Effector CD8-positive, alpha-beta T cell (primary cell): ENCODE data around the gene GUCY2D.
"Not testable (repeated sequence)": the region's sequence is repeated elsewhere in the genome, so short reads cannot be mapped to it uniquely, and the experiment has no call there.

ENCODE experiments used
- DNase-seq: peaks from one replicate; lab custom pipeline; 2025; lab: John Stamatoyannopoulos, UW

Gene GUCY2D

GRCh38 chr17:8016632-8017424 is 14.4 kb downstream of the GUCY2D start:
- DNase-seq = no peak

- DNase-seq = no peak
These were observed 16.0 kb downstream of the GUCY2D start for GRCh38 chr17:8018436-8018835.

DNA sequence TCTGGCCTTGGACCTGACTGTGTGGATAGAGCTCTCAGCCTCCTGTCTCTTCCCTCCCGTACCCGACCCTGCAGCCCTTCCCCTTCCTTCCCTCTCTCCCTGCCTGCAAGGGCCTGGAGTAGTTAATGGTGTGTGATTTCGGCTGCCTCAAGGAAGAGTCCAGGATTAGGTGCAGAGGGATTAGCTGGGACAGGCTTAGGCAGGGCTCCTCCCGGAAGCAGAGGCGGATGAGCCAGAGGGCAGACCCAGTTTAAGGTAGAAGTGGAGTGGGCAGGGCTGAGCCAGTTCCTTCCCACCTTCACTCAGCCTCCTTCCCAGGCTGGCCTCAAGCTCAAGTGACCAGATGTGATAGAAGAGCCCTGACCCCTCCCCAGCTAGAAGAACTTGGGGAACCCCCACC is 16.8 kb downstream of the GUCY2D start:
- DNase-seq = no peak

- no peak for DNase-seq
These were observed 17.5 kb downstream of the GUCY2D start for GRCh38 chr17:8019665-8020650.

DNA sequence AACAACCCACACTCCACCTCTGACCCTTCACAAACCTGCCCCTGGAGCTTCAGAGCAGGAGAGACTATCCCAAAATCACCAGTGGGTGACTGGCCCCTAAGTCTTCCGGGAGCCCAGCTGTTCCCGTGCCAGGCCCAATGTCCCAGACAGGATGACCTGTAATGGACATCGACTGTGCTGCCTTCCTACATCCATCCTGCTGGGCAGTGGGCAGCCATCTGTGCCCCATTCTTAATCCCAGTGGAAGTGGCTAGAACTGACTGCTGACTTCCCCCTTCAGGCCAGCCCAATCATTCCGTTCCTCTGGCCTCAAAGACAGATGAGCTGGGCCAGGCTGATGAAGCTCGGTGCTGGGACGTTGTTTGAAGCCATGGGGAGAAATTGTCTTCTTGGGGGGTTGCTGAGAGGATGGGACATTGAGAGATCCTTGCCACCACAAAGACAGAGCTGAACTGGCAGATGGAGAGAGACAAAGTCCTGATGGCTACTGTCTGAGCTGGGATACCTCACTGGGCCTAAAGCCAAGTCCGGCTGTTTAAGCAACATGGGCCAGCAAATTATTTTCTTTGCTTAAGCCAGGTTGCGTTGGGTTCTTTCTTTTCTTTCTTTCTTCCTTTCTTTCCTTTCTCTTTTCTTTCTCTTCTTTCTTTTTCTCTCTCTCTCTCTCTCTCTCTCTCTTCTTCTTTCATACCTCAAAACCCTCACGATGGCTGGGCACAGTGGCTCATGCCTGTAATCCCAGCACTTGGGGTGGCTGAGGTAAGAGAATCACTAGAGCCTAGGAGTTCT is 18.6 kb downstream of the GUCY2D start:
- no peak for DNase-seq

- no peak for DNase-seq
These were observed 19.3 kb downstream of the GUCY2D start for GRCh38 chr17:8021565-8022359.

- no peak for DNase-seq
These were observed 20.1 kb downstream of the GUCY2D start for GRCh38 chr17:8022360-8023003.

DNA sequence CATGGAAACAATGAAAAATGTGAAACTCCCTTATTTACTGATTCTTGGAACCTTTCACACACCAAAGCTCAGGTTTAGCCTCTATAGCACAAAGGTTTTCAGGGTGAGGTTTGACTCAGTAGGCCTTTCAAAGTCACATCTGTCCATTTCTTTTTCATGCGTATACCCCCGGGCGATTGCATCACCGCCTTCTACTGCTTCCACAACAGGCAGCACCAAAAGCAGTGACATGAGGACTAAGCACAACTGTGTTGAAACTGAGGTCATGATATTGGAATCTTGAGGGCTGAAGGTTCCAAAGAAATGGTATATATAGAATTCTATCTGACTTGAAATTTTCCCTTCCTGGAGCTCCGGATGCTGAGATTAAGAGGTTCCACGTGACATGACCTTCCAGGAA is 21.7 kb downstream of the GUCY2D start:
- not testable (repeated sequence) for DNase-seq

DNA sequence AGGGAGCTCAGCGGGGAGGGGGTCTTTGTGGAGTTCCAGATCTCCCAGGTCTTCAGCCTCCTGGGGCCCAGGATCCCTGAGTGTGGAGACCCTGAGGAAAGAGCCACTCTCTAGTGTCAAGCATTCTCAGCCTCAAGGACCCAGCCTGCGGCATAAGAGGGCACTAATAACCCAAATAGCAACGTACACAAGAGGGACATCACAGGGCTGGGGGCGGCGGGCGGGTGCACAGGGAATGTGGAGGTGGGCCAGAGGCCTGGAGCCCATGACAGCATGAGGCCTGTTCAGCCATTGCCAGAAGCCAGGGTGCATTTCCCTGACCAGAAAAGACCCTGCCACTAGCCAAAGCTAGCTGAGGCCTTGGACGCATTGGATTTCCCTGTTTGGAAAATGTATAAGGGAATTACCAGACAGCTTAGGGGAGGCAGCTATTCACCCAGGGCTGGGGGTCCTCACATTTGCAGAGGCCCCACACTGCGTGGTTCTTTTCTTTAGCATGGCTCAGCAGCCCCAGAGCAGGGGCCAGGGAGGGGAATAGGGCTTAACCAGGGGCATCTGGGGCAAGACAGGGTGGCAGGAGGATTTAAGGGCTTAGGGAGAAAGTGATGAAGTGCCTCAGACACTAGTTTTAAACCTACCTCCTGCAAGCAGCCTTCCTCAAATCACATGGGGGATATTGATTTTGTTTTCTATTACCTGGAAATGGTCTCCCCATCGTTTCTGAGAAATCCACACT is 22.9 kb downstream of the GUCY2D start:
- no peak for DNase-seq

DNA sequence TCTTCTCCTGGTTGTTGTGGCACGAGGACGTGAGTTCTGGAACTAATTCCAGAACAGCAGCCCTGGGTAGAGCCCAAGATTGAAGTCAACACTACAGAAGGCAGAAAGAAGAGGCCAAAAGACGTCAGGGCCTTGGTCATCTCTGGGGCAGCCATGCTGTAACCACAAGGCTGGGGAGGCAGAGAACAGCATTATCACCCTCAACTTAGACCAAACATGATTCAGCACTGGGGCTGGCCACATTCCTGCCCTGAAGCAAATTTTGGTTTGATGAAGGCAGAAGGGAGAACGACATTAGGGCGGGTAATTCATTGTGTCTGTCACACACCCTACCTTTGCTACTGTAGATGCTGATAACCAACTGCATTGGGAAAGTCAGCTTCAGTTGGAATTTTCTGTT is 26.7 kb downstream of the GUCY2D start:
- DNase-seq = no peak

DNA sequence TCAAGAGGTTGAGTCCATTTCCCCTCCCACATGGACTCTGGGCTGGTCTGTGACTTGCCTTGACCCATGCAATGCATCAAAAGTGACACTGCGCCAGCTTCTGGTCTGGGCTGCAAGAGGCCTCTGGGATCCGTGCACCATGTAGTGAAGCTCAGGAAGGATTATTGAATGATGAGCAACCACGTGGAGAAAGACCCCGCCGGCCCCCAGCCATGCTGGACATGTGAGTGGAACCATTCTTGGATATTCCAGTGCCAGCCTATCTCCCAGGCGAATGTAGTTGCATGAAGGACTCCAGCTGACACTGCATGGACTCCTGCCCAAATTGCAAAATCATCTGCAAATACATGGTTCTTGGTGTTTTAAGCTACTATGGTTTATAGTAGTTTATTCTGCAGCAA is 28.8 kb downstream of the GUCY2D start:
- DNase-seq = no peak

DNA sequence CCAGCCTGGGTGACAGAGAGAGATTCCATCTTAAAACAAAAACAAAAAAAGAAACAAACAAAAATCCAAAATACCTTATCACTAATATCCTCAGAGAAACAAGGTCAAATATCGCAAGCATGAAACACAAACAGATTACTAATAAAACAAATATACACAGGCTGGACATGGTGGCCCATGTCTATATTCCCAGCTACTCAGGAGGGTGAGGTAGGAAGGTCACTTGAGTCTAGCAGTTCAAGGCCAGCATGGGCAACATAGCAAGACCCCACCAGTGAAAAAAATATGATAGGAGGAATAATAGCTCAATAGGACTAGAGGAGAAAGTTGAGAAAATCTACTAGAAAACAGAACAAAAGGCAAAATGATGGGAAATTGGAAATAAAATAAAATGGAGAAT is 29.5 kb downstream of the GUCY2D start:
- DNase-seq = no peak

DNA sequence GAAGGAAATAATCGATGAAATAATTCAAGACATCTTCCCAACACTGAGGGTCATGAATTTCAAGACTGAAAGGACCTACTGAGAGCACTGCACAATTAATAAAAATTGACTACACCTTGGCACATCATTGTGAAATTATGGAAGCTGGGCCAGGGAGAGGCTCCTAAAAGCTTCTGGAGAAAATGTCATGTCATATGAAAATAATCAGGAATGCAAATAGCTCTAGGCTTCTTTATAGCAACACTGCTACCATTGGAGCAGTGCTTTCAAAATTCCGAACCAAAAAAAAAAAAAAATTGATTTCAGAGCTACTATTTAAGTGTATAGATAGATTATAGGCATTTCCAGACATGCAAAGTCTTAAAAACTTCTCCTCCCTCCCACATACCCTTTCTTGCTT is 30.0 kb downstream of the GUCY2D start:
- DNase-seq = no peak

DNA sequence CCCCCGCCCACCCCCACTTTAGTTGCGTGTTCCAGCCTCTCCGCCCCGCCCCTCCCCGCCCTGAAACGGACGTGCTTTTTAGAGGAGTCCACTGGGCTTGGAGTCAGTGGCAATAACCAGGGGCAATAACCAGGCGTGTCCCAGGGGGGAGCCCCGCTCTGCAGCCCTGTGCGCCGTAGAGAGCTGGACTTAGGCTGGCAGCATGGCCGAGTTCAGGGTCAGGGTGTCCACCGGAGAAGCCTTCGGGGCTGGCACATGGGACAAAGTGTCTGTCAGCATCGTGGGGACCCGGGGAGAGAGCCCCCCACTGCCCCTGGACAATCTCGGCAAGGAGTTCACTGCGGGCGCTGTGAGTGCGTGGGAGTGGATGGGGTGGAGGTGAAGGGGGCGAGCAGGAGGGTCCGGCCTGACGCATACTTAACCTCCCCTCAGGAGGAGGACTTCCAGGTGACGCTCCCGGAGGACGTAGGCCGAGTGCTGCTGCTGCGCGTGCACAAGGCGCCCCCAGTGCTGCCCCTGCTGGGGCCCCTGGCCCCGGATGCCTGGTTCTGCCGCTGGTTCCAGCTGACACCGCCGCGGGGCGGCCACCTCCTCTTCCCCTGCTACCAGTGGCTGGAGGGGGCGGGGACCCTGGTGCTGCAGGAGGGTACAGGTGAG is 36.7 kb downstream of the GUCY2D start, which contains the start of gene ALOX15B:
Gene ALOX15B (plus strand): TSS at position 106 of the 657 bp plus-strand sequence. CDS start 97 bp downstream, at position 203.
- DNase-seq = no peak

- no peak for DNase-seq
These were observed 37.3 kb downstream of the GUCY2D start for GRCh38 chr17:8039611-8040168.

GRCh38 chr17:8041249-8041928 is 39.0 kb downstream of the GUCY2D start:
- no peak for DNase-seq

GRCh38 chr17:8041979-8042378 is 39.6 kb downstream of the GUCY2D start:
- no peak for DNase-seq
